Astrocyte (in vitro differentiated cells and primary cell): ENCODE measurements around the gene ATCAY. TPM values are rescaled to one million over a fixed set of nuclear protein-coding genes. Genes with fewer than 3 reads are reported as not detected.

ENCODE experiments used
- DNase-seq: peaks from one replicate; pipeline ENCODE4 v3.0.0-alpha.2; 2010; ENCODE audit warnings: low read depth
- FAIRE-seq: peaks from 2 replicates; lab custom pipeline; 2011; peaks lifted over from hg19 to GRCh38; lab: Jason Lieb, UNC
- H2AFZ ChIP-seq: 2 replicates; pipeline ENCODE4 v1.6.0; 2012; ENCODE audit warnings: low read depth, low read length, inconsistent platforms
- H3K27ac ChIP-seq: 2 replicates; pipeline ENCODE4 v1.5.1; 2011; ENCODE audit warnings: low read depth, low read length, inconsistent platforms
- H3K27me3 ChIP-seq: 2 replicates; pipeline ENCODE4 v1.6.0; 2011; ENCODE audit warnings: low read length, inconsistent platforms; ENCODE audit not compliant: insufficient read depth
- H3K36me3 ChIP-seq: 2 replicates; pipeline ENCODE4 v1.5.1; 2011; ENCODE audit warnings: low read length, inconsistent platforms; ENCODE audit not compliant: insufficient read depth
- H3K4me1 ChIP-seq: 2 replicates; pipeline ENCODE4 v1.5.1; 2011; ENCODE audit warnings: low read length, inconsistent platforms; ENCODE audit not compliant: insufficient read depth
- H3K4me2 ChIP-seq: 2 replicates; pipeline ENCODE4 v1.6.0; 2012; ENCODE audit warnings: low read length, inconsistent platforms
- H3K4me3 ChIP-seq: 2 replicates; pipeline ENCODE4 v1.5.1; 2011; ENCODE audit warnings: low read depth, mild to moderate bottlenecking, low read length, inconsistent platforms; ENCODE audit not compliant: insufficient read depth
- H3K79me2 ChIP-seq: 2 replicates; pipeline ENCODE4 v1.6.0; 2012; ENCODE audit warnings: mild to moderate bottlenecking, low read length, inconsistent platforms; ENCODE audit not compliant: insufficient read depth
- H3K9ac ChIP-seq: 2 replicates; pipeline ENCODE4 v1.6.0; 2012; ENCODE audit warnings: mild to moderate bottlenecking, low read length, inconsistent platforms
- H3K9me3 ChIP-seq: 2 replicates; pipeline ENCODE4 v1.5.1; 2012; ENCODE audit warnings: low read depth, mild to moderate bottlenecking, low read length, inconsistent platforms; ENCODE audit not compliant: insufficient read depth
- H4K20me1 ChIP-seq: 2 replicates; pipeline ENCODE4 v1.6.0; 2012; ENCODE audit warnings: low read length, inconsistent platforms; ENCODE audit not compliant: insufficient read depth
- H3K27ac Mint-ChIP-seq: one replicate; pipeline ENCODE4 v1.8.0; 2021; ENCODE audit warnings: mild to moderate bottlenecking, mixed read lengths; ENCODE audit not compliant: unreplicated experiment
- H3K27me3 Mint-ChIP-seq: one replicate; pipeline ENCODE4 v1.8.0; 2021; ENCODE audit warnings: low read depth, mixed read lengths; ENCODE audit not compliant: unreplicated experiment
- H3K36me3 Mint-ChIP-seq: one replicate; pipeline ENCODE4 v1.8.0; 2021; ENCODE audit warnings: low read depth, mixed read lengths; ENCODE audit not compliant: unreplicated experiment
- H3K4me1 Mint-ChIP-seq: one replicate; pipeline ENCODE4 v1.8.0; 2021; ENCODE audit warnings: low read depth, mixed read lengths; ENCODE audit not compliant: unreplicated experiment
- H3K4me3 Mint-ChIP-seq: one replicate; pipeline ENCODE4 v1.8.0; 2021; ENCODE audit warnings: mild to moderate bottlenecking, moderate library complexity, mixed read lengths; ENCODE audit not compliant: unreplicated experiment
- H3K9me3 Mint-ChIP-seq: one replicate; pipeline ENCODE4 v1.8.0; 2021; ENCODE audit warnings: mild to moderate bottlenecking, mixed read lengths; ENCODE audit not compliant: unreplicated experiment
- CTCF ChIP-seq: IDR thresholded peaks from 2 replicates; pipeline ENCODE4 v1.5.1; 2011; ENCODE audit warnings: low read depth, mild to moderate bottlenecking, inconsistent platforms, low read length, moderate library complexity; ENCODE audit not compliant: insufficient read depth
- EZH2 ChIP-seq: IDR thresholded peaks from 2 replicates; pipeline ENCODE4 v1.6.1; 2012; ENCODE audit warnings: mild to moderate bottlenecking, low read length, inconsistent platforms; ENCODE audit not compliant: insufficient read depth
- total RNA-seq: library from RNA; stranded (reverse); gene quantifications from 2 replicates; pipeline ENCODE4 v1.2.1, GENCODE V29; 2021

The ATCAY gene
- total RNA-seq, 1 donor from 2014 or later: 6.5 TPM

GRCh38 chr19:3961007-3961406, 80.5 kb downstream of the ATCAY start:
- no peak overlapping the region for H3K9ac ChIP-seq
- H3K27me3 ChIP-seq: no peaks in the 10 kb centered on the region
- H3K9me3 ChIP-seq: no peaks in the 10 kb centered on the region
- DNase-seq (no peak), FAIRE-seq (no peak)
- Mint-ChIP-seq H3K9me3 (no peaks in the 10 kb centered on the region), H3K27ac (peak overlapping the region; percentile 87), H3K4me3 (no peak overlapping the region), H3K36me3 (peaks cover 12% of the 10 kb centered on the region), H3K27me3 (no peaks in the 10 kb centered on the region), H3K4me1 (peaks cover 16% of the 10 kb centered on the region)
- no peak overlapping the region for H3K27ac ChIP-seq
- no peaks in the 10 kb centered on the region for H3K4me1 ChIP-seq
- H4K20me1 ChIP-seq: peaks cover 90% of the 10 kb centered on the region
- H3K4me3 ChIP-seq: no peak overlapping the region
- no peak for TF ChIP-seq EZH2
- no peak for TF ChIP-seq CTCF
- H3K36me3 ChIP-seq: peaks cover 30% of the 10 kb centered on the region
- H2AFZ ChIP-seq: no peak overlapping the region
- peaks cover 78% of the 10 kb centered on the region for H3K79me2 ChIP-seq
- H3K4me2 ChIP-seq: no peak overlapping the region

- FAIRE-seq (no peak), DNase-seq (no peak)
- Histone ChIP-seq H4K20me1 (peaks cover 96% of the 10 kb centered on the region), H3K27ac (no peak overlapping the region), H3K79me2 (peaks cover 81% of the 10 kb centered on the region), H3K4me3 (no peak overlapping the region), H3K9ac (no peak overlapping the region), H3K27me3 (no peaks in the 10 kb centered on the region), H3K4me1 (peaks cover 19% of the 10 kb centered on the region), H3K9me3 (no peaks in the 10 kb centered on the region), H3K36me3 (peaks cover 41% of the 10 kb centered on the region), H2AFZ (no peak overlapping the region), H3K4me2 (no peak overlapping the region)
- Mint-ChIP-seq H3K4me3 (no peak overlapping the region), H3K9me3 (no peaks in the 10 kb centered on the region), H3K4me1 (peaks cover 31% of the 10 kb centered on the region), H3K27ac (no peak overlapping the region), H3K27me3 (no peaks in the 10 kb centered on the region), H3K36me3 (peaks cover 17% of the 10 kb centered on the region)
- TF ChIP-seq CTCF (no peak), EZH2 (no peak)
These were observed 83.2 kb downstream of the ATCAY start for GRCh38 chr19:3963458-3964255.
